GM21723 (cell line): Measurements from ENCODE around the gene ABCC9.

ENCODE experiments used
- ATAC-seq: cut with Tn5 transposase; IDR thresholded peaks from one replicate; pipeline ENCODE4 v1.9.1; 2021; ENCODE audit warnings: mild to moderate bottlenecking, moderate library complexity; ENCODE audit not compliant: unreplicated experiment

Gene ABCC9

GRCh38 chr12:21776175-21776574 lies 165.1 kb downstream of the ABCC9 start:
- no peak for ATAC-seq

GRCh38 chr12:21775133-21775820 lies 165.9 kb downstream of the ABCC9 start:
- no peak for ATAC-seq

- no peak for ATAC-seq
Observed at GRCh38 chr12:21774358-21775132, 166.7 kb downstream of the ABCC9 start, which contains the start of gene KCNJ8. Gene KCNJ8 (minus strand): TSS chr12:21774706. CDS start chr12:21773616, 1,090 bp downstream.

GRCh38 chr12:21773806-21774205 lies 167.4 kb downstream of the ABCC9 start:
- ATAC-seq = no peak

GRCh38 chr12:21773263-21773741 lies 167.9 kb downstream of the ABCC9 start:
- no peak for ATAC-seq

GRCh38 chr12:21771311-21771710 lies 169.9 kb downstream of the ABCC9 start:
- no peak for ATAC-seq

- no peak for ATAC-seq
Observed at GRCh38 chr12:21769307-21769706, 171.9 kb downstream of the ABCC9 start.

- no peak for ATAC-seq
Observed at GRCh38 chr12:21766403-21766802, 174.8 kb downstream of the ABCC9 start.

GRCh38 chr12:21764950-21765349 lies 176.3 kb downstream of the ABCC9 start:
- ATAC-seq = no peak

- no peak for ATAC-seq
Observed at GRCh38 chr12:21764065-21764464, 177.2 kb downstream of the ABCC9 start.

GRCh38 chr12:21763531-21763930 lies 177.7 kb downstream of the ABCC9 start:
- ATAC-seq = no peak

- no peak for ATAC-seq
Observed at GRCh38 chr12:21759737-21760136, 181.5 kb downstream of the ABCC9 start.

GRCh38 chr12:21757735-21758134 lies 183.5 kb downstream of the ABCC9 start:
- no peak for ATAC-seq

- ATAC-seq = no peak
Observed at GRCh38 chr12:21756699-21757098, 184.5 kb downstream of the ABCC9 start.

GRCh38 chr12:21751517-21751916 lies 189.7 kb downstream of the ABCC9 start:
- no peak for ATAC-seq
